ENCODE measurements around the gene DDC. TPM values are rescaled to one million over a fixed set of nuclear protein-coding genes. Genes with fewer than 3 reads are reported as not detected.

DDC gene
- polyA plus RNA-seq, 2 of the 4 experiments (the other 2 are of a cell fraction): 1.3 to 2.8 TPM

GRCh38 chr7:50603287-50603686, 38.1 kb upstream of the DDC start:
- 0 out of 6 replicates have a peak, but pooled peaks of 1 of the 2 experiments have one; percentile 33 for ATAC-seq
- Histone ChIP-seq H3K9me3 (no peaks in the 10 kb centered on the region), H3K4me1 (no peaks in the 10 kb centered on the region), H3K4me2 (no peak overlapping the region), H3K27ac (no peak overlapping the region), H3K4me3 (no peak overlapping the region)
- peak in 1 of 2 experiments; percentile 17 for DNase-seq (ENCODE audit: low read depth in 1 of 2, low spot score in 1 of 2)
- no peak for FAIRE-seq
- 89% methylated on average over 7 of the region's 7 CpGs for WGBS (ENCODE audit: missing lambda C conversion rate)
- no peak for TF ChIP-seq ESRRA (IDR thresholded peaks at IDR 0.05; ENCODE audit: borderline replicate concordance, low read length)
- no peak for TF ChIP-seq ZC3H11A (IDR thresholded peaks at IDR 0.05)
- TF ChIP-seq MYC (IDR thresholded peaks at IDR 0.05; ENCODE audit: borderline replicate concordance, low read length): no peak
- TF ChIP-seq HOXB5 (CRISPR knock-in tag; IDR thresholded peaks at IDR 0.05): no peak
- TF ChIP-seq KDM5A (IDR thresholded peaks at IDR 0.05): no peak
- no peak for TF ChIP-seq RFX5 (IDR thresholded peaks at IDR 0.05)
- TF ChIP-seq JUNB (IDR thresholded peaks at IDR 0.05): no peak
- no peak for TF ChIP-seq MAZ (IDR thresholded peaks at IDR 0.05; ENCODE audit: borderline replicate concordance, low read depth, low read length)
- TF ChIP-seq FOXS1 (CRISPR knock-in tag; IDR thresholded peaks at IDR 0.05): no peak
- TF ChIP-seq, protein P1, sequence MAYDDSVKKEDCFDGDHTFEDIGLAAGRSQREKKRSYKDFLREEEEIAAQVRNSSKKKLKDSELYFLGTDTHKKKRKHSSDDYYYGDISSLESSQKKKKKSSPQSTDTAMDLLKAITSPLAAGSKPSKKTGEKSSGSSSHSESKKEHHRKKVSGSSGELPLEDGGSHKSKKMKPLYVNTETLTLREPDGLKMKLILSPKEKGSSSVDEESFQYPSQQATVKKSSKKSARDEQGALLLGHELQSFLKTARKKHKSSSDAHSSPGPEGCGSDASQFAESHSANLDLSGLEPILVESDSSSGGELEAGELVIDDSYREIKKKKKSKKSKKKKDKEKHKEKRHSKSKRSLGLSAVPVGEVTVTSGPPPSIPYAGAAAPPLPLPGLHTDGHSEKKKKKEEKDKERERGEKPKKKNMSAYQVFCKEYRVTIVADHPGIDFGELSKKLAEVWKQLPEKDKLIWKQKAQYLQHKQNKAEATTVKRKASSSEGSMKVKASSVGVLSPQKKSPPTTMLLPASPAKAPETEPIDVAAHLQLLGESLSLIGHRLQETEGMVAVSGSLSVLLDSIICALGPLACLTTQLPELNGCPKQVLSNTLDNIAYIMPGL (CRISPR knock-in tag; IDR thresholded peaks at IDR 0.05; ENCODE audit: borderline replicate concordance): no peak
- TF ChIP-seq RARB (CRISPR knock-in tag; IDR thresholded peaks at IDR 0.05): no peak
- TF ChIP-seq FOSL2 (IDR thresholded peaks at IDR 0.05): no peak
- TF ChIP-seq FOSL2 (CRISPR knock-in tag; IDR thresholded peaks at IDR 0.05): no peak
- no peak for TF ChIP-seq EP300 (IDR thresholded peaks at IDR 0.05)
- TF ChIP-seq, protein P2, sequence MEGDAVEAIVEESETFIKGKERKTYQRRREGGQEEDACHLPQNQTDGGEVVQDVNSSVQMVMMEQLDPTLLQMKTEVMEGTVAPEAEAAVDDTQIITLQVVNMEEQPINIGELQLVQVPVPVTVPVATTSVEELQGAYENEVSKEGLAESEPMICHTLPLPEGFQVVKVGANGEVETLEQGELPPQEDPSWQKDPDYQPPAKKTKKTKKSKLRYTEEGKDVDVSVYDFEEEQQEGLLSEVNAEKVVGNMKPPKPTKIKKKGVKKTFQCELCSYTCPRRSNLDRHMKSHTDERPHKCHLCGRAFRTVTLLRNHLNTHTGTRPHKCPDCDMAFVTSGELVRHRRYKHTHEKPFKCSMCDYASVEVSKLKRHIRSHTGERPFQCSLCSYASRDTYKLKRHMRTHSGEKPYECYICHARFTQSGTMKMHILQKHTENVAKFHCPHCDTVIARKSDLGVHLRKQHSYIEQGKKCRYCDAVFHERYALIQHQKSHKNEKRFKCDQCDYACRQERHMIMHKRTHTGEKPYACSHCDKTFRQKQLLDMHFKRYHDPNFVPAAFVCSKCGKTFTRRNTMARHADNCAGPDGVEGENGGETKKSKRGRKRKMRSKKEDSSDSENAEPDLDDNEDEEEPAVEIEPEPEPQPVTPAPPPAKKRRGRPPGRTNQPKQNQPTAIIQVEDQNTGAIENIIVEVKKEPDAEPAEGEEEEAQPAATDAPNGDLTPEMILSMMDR (IDR thresholded peaks at IDR 0.05): no peak
- no peak for TF ChIP-seq CBX8 (IDR thresholded peaks at IDR 0.05)
- no peak for TF ChIP-seq USF2 (IDR thresholded peaks at IDR 0.05)
- no peak for TF ChIP-seq ZFP36 (IDR thresholded peaks at IDR 0.05; ENCODE audit: borderline replicate concordance, partially characterized antibody)
- CTCF ChIA-PET: no interaction called here
- POLR2A ChIA-PET: no interaction called here

- FAIRE-seq (no peak), ATAC-seq (no peak), DNase-seq (ENCODE audit: low read depth in 1 of 2, low spot score in 1 of 2) (no peak)
- no peaks in the 10 kb centered on the region for H3K4me1 ChIP-seq
- ChIA-PET POLR2A (no interaction called here), CTCF (interaction anchor here (1.3 to 2.6 kb wide), 2 partner anchors 8 to 131 kb away, joined by 3 to 10 read pairs; no protein-coding TSS in a partner anchor)
- TF ChIP-seq, protein P3, sequence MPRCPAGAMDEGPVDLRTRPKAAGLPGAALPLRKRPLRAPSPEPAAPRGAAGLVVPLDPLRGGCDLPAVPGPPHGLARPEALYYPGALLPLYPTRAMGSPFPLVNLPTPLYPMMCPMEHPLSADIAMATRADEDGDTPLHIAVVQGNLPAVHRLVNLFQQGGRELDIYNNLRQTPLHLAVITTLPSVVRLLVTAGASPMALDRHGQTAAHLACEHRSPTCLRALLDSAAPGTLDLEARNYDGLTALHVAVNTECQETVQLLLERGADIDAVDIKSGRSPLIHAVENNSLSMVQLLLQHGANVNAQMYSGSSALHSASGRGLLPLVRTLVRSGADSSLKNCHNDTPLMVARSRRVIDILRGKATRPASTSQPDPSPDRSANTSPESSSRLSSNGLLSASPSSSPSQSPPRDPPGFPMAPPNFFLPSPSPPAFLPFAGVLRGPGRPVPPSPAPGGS (IDR thresholded peaks at IDR 0.05): no peak
- TF ChIP-seq ZSCAN20 (CRISPR knock-in tag; IDR thresholded peaks at IDR 0.05) (no peak), NR3C1 (IDR thresholded peaks at IDR 0.05) (no peak), RCOR1 (IDR thresholded peaks at IDR 0.05; ENCODE audit: low read depth, low read length) (no peak), TP53 (CRISPR knock-in tag; IDR thresholded peaks at IDR 0.05) (no peak)
- no peaks in the 10 kb centered on the region for H3K9me3 ChIP-seq
- H3K27ac ChIP-seq: no peak overlapping the region
- H3K4me2 ChIP-seq: no peak overlapping the region
- H3K4me3 ChIP-seq: no peak overlapping the region
- WGBS (ENCODE audit: missing lambda C conversion rate): 93% methylated on average over 12 of the region's 12 CpGs
These were observed 34.2 kb upstream of the DDC start for GRCh38 chr7:50599385-50599784.
